Measurements from ENCODE around the gene OR1F1. TPM values are rescaled to one million over a fixed set of nuclear protein-coding genes. Genes with fewer than 3 reads are reported as not detected.

The OR1F1 gene
- total and polyA plus RNA-seq, 9 of the 15 experiments (the other 6 are each of a cell fraction or from before 2014, with no cell fraction given), result 0.15 to 0.61 (median 0.35) TPM; not detected in 3

- TF ChIP-seq STAT5B (CRISPR knock-in tag; IDR thresholded peaks at IDR 0.05), result no peak
- peak; percentile 21; the same call in 1 of the 2 replicates for TF ChIP-seq TEAD4 (IDR thresholded peaks at IDR 0.05; ENCODE audit: low read length)
- no peak for TF ChIP-seq TEAD4 (CRISPR knock-in tag; IDR thresholded peaks at IDR 0.05; ENCODE audit: borderline replicate concordance)
- no peak for TF ChIP-seq ZNF644 (tag; IDR thresholded peaks at IDR 0.05; ENCODE audit: low read depth)
- no peak for TF ChIP-seq ZBTB17 (CRISPR knock-in tag; IDR thresholded peaks at IDR 0.05)
- peak; percentile 57; the same call in 1 of the 2 replicates for TF ChIP-seq NBN (IDR thresholded peaks at IDR 0.05; ENCODE audit: low read depth)
- no peak for TF ChIP-seq NCOR1 (IDR thresholded peaks at IDR 0.05)
- peak; percentile 46 for TF ChIP-seq VEZF1 (CRISPR knock-in tag; IDR thresholded peaks at IDR 0.05)
- no peak for TF ChIP-seq EP400 (IDR thresholded peaks at IDR 0.05)
- TF ChIP-seq TRIM24 (IDR thresholded peaks at IDR 0.05), result no peak
- peak; percentile 83 for TF ChIP-seq BCOR (IDR thresholded peaks at IDR 0.05)
- TF ChIP-seq ELF1 (tag; IDR thresholded peaks at IDR 0.05), result peak; percentile 71
- peak; percentile 49; the same call in 1 of the 2 replicates for TF ChIP-seq GABPA (tag; conservative IDR thresholded peaks at IDR 0.05; ENCODE audit: low read depth)
- TF ChIP-seq ARID3A (IDR thresholded peaks at IDR 0.05; ENCODE audit: borderline replicate concordance, low read depth, low read length), result no peak
- no peak for TF ChIP-seq ATF3 (IDR thresholded peaks at IDR 0.05)
- TF ChIP-seq ATF3 (CRISPR knock-in tag; conservative IDR thresholded peaks at IDR 0.05), result no peak
Measured at GRCh38 chr16:3187798-3188674, at the start of gene OR1F1 (continued).
